ENCODE results near the gene EPB41L4A. TPM values are rescaled to one million over a fixed set of nuclear protein-coding genes. Genes with fewer than 3 reads are reported as not detected.
"Not testable (repeated sequence)": the region's sequence is repeated elsewhere in the genome, so short reads cannot be mapped to it uniquely, and the experiment has no call there.

EPB41L4A gene
- total RNA-seq, 1 donor from 2014 or later: 2.7 TPM

DNA sequence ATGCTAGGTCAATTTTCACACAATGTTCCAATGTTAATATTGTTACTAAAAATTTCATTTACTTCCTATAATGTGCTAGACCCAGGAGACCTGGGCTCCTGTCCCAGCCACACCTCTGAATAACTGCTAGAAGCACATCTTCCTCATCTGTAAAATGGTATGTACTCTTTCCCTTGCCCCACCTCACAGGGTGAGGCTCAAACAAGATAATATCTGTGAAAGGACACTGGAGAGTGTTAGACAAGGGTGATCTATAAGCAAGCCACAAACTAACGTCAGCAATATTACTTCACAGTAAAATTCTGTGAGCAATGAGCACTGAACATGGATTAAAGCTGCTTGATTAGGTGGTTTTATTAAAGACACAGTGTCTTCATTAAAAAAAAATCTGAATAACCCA lies 186.4 kb downstream of the EPB41L4A start:
- Mint-ChIP-seq H3K4me3 (ENCODE audit: unreplicated experiment) (no peak overlapping the region), H3K4me1 (ENCODE audit: unreplicated experiment) (peaks cover 14% of the 10 kb centered on the region), H3K36me3 (ENCODE audit: unreplicated experiment) (no peaks in the 10 kb centered on the region), H3K27ac (ENCODE audit: unreplicated experiment) (no peak overlapping the region), H3K9me3 (ENCODE audit: unreplicated experiment) (no peaks in the 10 kb centered on the region), H3K27me3 (ENCODE audit: unreplicated experiment) (peaks cover 5% of the 10 kb centered on the region)
- DNase-seq (ENCODE audit: extremely low spot score, unreplicated experiment): no peak
- TF ChIP-seq, protein P1, sequence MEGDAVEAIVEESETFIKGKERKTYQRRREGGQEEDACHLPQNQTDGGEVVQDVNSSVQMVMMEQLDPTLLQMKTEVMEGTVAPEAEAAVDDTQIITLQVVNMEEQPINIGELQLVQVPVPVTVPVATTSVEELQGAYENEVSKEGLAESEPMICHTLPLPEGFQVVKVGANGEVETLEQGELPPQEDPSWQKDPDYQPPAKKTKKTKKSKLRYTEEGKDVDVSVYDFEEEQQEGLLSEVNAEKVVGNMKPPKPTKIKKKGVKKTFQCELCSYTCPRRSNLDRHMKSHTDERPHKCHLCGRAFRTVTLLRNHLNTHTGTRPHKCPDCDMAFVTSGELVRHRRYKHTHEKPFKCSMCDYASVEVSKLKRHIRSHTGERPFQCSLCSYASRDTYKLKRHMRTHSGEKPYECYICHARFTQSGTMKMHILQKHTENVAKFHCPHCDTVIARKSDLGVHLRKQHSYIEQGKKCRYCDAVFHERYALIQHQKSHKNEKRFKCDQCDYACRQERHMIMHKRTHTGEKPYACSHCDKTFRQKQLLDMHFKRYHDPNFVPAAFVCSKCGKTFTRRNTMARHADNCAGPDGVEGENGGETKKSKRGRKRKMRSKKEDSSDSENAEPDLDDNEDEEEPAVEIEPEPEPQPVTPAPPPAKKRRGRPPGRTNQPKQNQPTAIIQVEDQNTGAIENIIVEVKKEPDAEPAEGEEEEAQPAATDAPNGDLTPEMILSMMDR (IDR thresholded peaks at IDR 0.05): no peak

DNA sequence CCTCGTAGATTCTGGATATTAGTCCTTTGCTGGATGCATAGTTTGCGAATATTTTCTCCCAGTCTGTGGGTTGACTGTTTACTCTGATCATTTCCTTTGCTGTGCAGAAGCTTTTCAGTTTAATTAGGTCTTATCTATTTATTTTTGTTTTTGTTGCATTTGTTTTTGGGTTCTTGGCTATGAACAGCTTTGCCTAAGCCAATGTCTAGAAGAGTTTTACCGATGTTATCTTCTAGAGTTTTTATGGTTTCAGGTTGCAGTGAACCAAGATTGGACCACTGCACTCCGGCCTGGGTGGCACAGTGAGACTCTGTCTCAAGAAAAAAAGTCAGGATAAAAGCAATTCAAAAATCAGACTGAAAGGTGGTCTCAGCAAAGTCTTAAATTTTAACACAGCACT lies 188.5 kb downstream of the EPB41L4A start:
- TF ChIP-seq, protein P1 (IDR thresholded peaks at IDR 0.05): no peak
- Mint-ChIP-seq H3K36me3 (ENCODE audit: unreplicated experiment) (no peaks in the 10 kb centered on the region), H3K27ac (ENCODE audit: unreplicated experiment) (no peak overlapping the region), H3K9me3 (ENCODE audit: unreplicated experiment) (no peaks in the 10 kb centered on the region), H3K27me3 (ENCODE audit: unreplicated experiment) (no peaks in the 10 kb centered on the region), H3K4me1 (ENCODE audit: unreplicated experiment) (peaks cover 14% of the 10 kb centered on the region), H3K4me3 (ENCODE audit: unreplicated experiment) (no peak overlapping the region)
- no peak for DNase-seq (ENCODE audit: extremely low spot score, unreplicated experiment)

DNA sequence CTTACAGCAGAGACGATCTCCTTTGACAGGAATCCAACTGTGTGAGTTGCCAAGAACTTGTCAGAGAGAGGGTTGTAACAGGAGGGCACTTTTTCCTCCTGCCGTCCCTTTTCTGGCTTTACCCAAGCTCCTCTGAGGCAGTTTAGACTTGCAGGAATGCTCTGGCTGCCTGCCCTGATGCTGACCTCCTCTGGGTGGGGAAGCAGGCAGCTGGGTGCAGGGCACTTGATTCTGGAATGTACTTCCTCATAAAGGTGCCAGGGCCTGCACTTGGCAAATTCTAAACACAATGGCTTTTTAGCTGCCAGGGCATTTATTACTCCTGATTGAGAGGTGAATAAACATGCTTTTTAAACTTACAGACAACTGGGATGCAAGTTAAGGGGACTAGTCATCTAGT lies 190.4 kb downstream of the EPB41L4A start:
- DNase-seq (ENCODE audit: extremely low spot score, unreplicated experiment): peak; percentile 86
- peak overlapping the region; percentile 33 for H3K27ac Mint-ChIP-seq (ENCODE audit: unreplicated experiment)
- peak overlapping the region; percentile 23 for H3K4me3 Mint-ChIP-seq (ENCODE audit: unreplicated experiment)

DNA sequence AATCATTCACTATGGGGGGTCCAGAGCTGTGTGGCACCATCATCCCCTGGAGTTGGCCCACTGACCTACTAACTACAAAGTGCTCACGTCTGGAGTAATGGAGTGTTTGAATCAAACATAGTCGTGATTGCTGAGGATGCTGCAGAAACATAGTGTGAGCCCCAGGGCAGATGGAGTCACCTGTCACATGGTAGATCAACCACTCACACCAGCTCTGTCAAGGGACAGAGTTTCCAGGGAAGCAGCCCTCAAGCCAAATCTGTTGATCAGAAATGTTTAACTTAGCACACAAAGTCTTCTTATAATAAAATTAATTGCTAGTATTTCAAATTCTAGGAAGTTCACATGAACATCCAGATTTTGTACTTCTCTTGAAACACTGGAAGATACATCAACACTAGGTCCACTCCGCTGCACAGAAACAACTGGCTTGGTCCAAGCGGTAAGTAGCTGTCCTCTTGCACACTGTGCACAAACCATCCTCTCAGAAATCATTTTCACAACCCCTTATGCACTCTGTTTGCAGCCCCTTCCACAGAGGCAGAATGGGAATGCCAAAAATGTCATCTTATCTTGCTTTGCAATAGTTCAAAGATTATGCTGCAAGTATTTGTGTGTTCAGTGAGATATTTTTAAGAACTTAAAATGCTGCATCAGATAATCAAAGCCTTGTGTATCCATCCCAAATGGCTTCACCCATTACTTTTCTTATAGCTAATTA lies 191.0 kb downstream of the EPB41L4A start:
- Mint-ChIP-seq H3K9me3 (ENCODE audit: unreplicated experiment) (no peaks in the 10 kb centered on the region), H3K27ac (ENCODE audit: unreplicated experiment) (peak overlapping the region; percentile 33), H3K4me1 (ENCODE audit: unreplicated experiment) (peaks cover 14% of the 10 kb centered on the region), H3K27me3 (ENCODE audit: unreplicated experiment) (no peaks in the 10 kb centered on the region), H3K4me3 (ENCODE audit: unreplicated experiment) (no peak overlapping the region), H3K36me3 (ENCODE audit: unreplicated experiment) (no peaks in the 10 kb centered on the region)
- no peak for DNase-seq (ENCODE audit: extremely low spot score, unreplicated experiment)
- TF ChIP-seq, protein P1 (IDR thresholded peaks at IDR 0.05): no peak

More for the DNA sequence above, 190.4 kb downstream of the EPB41L4A start:
- no peaks in the 10 kb centered on the region for H3K36me3 Mint-ChIP-seq (ENCODE audit: unreplicated experiment)
- TF ChIP-seq, protein P1 (IDR thresholded peaks at IDR 0.05): no peak
- no peaks in the 10 kb centered on the region for H3K27me3 Mint-ChIP-seq (ENCODE audit: unreplicated experiment)
- H3K4me1 Mint-ChIP-seq (ENCODE audit: unreplicated experiment): peaks cover 14% of the 10 kb centered on the region
- no peaks in the 10 kb centered on the region for H3K9me3 Mint-ChIP-seq (ENCODE audit: unreplicated experiment)

DNA sequence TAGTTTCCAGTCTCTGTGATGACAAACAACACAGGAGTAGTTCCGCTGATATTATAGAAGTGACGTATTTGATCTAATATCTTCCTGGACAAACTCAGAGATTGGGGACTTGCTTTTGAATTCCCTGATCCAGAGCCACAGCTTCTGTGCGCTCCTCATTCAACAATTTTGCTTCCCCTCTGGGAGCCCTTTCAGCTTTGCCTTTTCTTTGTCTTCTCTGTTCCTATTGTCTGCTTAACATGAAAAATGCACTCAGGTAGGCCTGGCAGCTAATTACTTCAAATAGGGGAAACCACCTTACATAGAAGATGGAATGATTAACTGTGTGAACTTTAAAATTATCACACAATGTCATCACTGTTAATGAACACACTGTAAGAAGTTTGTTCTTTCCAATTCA lies 192.9 kb downstream of the EPB41L4A start:
- H3K9me3 Mint-ChIP-seq (ENCODE audit: unreplicated experiment): no peaks in the 10 kb centered on the region
- no peak for DNase-seq (ENCODE audit: extremely low spot score, unreplicated experiment)
- no peaks in the 10 kb centered on the region for H3K27me3 Mint-ChIP-seq (ENCODE audit: unreplicated experiment)
- H3K4me3 Mint-ChIP-seq (ENCODE audit: unreplicated experiment): no peak overlapping the region
- TF ChIP-seq, protein P1 (IDR thresholded peaks at IDR 0.05): no peak
- no peak overlapping the region for H3K27ac Mint-ChIP-seq (ENCODE audit: unreplicated experiment)
- H3K36me3 Mint-ChIP-seq (ENCODE audit: unreplicated experiment): no peaks in the 10 kb centered on the region
- H3K4me1 Mint-ChIP-seq (ENCODE audit: unreplicated experiment): peaks cover 17% of the 10 kb centered on the region

DNA sequence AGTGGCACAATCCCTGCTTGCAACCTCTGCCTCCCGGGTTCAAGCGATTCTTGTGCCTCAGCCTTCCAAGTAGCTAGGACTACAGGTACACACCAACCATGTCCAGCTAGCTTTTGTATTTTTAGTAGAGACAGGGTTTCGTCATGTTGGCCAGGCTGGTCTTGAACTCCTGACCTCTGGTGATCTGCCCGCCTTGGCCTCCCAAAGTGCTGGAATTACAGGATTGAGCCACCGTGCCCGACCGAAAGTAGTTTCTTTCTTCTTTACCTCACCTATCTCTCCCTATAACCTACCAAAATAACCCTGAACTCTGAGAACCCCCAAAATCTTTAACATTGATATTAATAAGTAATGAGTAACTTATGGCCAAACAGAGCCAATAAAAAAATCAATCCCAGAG lies 196.1 kb downstream of the EPB41L4A start:
- not testable (repeated sequence) for H3K27ac Mint-ChIP-seq (ENCODE audit: unreplicated experiment); DNase-seq (ENCODE audit: extremely low spot score, unreplicated experiment); H3K4me1 Mint-ChIP-seq (ENCODE audit: unreplicated experiment); H3K27me3 Mint-ChIP-seq (ENCODE audit: unreplicated experiment); H3K36me3 Mint-ChIP-seq (ENCODE audit: unreplicated experiment); H3K9me3 Mint-ChIP-seq (ENCODE audit: unreplicated experiment); H3K4me3 Mint-ChIP-seq (ENCODE audit: unreplicated experiment)

All from osteocyte (in vitro differentiated cells).